ENCODE measurements around the gene CLSTN2.
A peak's percentile ranks its signal among the peaks of the same experiment; 100 is the strongest.

CLSTN2 gene

GRCh38 chr3:140568842-140569520 is 634.0 kb downstream of the CLSTN2 start:
- DNase-seq = no peak

DNA sequence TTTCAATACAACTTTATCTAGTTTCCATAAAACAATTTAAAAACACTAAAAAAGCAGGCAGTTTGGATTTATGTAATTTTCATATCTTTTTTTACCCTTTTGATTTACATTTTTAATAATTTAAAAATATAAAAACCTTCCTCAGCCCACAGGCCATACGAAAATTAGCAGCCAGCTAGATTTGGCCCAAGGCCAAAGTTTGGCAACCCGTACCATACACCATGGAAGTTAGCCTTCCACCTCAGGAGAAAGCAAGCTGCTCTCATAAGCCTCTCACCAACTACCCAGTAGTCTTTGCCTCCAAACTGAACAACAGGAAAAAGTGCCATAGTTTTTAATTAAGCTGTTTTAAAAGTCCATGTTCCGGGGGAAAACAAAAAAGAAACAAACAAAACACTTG is 635.6 kb downstream of the CLSTN2 start:
- DNase-seq = peak in 1 of 4 experiments; percentile 3

GRCh38 chr3:140571836-140572235 is 636.9 kb downstream of the CLSTN2 start:
- no peak for DNase-seq

GRCh38 chr3:140572334-140572733 is 637.3 kb downstream of the CLSTN2 start:
- no peak for DNase-seq

GRCh38 chr3:140573011-140573410 is 638.0 kb downstream of the CLSTN2 start:
- DNase-seq = no peak

GRCh38 chr3:140574375-140574774 is 639.4 kb downstream of the CLSTN2 start:
- DNase-seq = no peak

GRCh38 chr3:140576449-140576848 is 641.5 kb downstream of the CLSTN2 start:
- DNase-seq = no peak

- no peak for DNase-seq
Measured at GRCh38 chr3:140577911-140578310, 642.9 kb downstream of the CLSTN2 start.

DNA sequence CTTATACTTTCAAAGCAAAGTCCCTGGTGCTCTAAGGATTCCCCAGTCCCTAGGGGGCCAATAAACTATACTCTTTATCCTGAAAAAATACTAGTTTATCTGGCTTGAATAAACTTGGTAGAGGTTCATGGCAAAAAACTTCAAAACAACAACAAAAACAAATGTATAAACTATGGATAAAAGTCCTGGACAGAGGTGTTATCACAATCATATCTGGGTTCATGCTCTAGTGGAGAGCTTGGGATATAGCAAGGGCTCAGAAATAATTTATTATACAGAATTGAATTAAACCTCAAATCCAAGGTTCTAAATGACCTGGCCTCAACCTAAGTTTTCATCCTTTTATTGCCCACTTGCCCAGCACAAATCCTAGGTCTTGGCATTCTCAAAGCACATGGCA is 644.3 kb downstream of the CLSTN2 start:
- no peak for DNase-seq

- no peak for DNase-seq
Measured at GRCh38 chr3:140580746-140581145, 645.8 kb downstream of the CLSTN2 start.

- no peak for DNase-seq
Measured at GRCh38 chr3:140584549-140584948, 649.6 kb downstream of the CLSTN2 start.

GRCh38 chr3:140585828-140586227 is 650.8 kb downstream of the CLSTN2 start:
- DNase-seq = no peak

GRCh38 chr3:140586311-140586710 is 651.3 kb downstream of the CLSTN2 start:
- no peak for DNase-seq

- no peak for DNase-seq
Measured at GRCh38 chr3:140588558-140588957, 653.6 kb downstream of the CLSTN2 start.

DNA sequence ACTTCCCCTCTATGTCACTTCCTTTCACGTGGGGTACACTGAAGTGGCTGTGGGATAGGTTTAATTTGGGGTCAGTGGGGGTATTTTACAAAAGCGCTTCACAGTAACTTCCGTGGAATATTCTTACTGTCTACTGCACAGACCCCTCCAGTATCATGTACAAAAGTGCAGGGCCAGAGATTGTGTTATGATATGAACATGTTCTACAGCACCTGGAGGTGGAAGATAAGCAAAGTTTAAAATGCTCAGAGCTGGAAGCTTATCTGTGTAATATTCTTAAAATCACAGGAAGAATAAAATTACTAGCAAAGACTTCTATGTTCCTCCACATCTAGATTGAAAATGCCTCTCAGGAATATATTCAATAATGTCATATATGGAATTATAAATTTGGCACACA is 658.8 kb downstream of the CLSTN2 start:
- DNase-seq = no peak

GRCh38 chr3:140595295-140595694 is 660.3 kb downstream of the CLSTN2 start:
- DNase-seq = no peak

GRCh38 chr3:140597364-140597763 is 662.4 kb downstream of the CLSTN2 start:
- no peak for DNase-seq

- no peak for DNase-seq
Measured at GRCh38 chr3:140597792-140598191, 662.8 kb downstream of the CLSTN2 start.

- no peak for DNase-seq
Measured at GRCh38 chr3:140599009-140599408, 664.0 kb downstream of the CLSTN2 start.

DNA sequence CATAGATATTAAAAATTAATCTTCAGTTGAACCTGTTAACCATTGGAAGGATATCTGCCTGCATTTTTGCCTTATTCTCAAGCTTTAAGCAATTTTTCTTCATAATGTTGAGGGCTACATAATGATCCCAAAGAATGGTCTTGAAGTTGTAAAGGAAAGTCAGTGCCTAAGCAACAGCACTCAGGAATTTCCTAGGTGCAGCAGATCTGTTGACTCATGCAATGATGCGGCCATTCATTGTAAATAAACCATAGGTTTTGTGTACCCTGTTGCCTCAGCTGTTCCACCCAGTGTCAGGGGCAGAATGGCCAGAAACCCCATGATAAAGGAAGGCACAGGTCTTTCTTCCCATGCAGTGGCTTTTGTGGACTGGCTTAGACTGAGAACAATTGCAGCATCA is 664.5 kb downstream of the CLSTN2 start:
- no peak for DNase-seq

- DNase-seq = no peak
Measured at GRCh38 chr3:140601881-140602280, 666.9 kb downstream of the CLSTN2 start.

DNA sequence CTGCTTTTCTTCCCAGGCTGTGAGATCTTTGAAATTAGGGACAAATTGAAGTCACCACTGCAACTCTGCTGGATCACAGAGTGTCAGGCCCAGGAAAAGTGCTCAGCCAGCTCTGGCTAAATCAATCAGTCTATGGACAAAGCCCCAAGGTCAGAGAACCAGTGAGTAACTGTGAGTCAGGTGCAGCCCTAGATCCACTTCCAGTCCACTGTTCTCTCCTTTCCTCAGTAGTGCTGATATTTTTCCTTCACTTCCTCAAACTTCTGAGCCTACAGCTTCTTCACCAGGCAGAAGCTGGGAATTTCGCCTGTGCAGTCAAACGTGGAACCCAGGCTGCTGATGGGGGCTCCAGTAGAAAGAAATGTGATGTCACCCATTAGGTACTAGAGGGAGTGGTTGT is 667.8 kb downstream of the CLSTN2 start:
- no peak for DNase-seq

DNA sequence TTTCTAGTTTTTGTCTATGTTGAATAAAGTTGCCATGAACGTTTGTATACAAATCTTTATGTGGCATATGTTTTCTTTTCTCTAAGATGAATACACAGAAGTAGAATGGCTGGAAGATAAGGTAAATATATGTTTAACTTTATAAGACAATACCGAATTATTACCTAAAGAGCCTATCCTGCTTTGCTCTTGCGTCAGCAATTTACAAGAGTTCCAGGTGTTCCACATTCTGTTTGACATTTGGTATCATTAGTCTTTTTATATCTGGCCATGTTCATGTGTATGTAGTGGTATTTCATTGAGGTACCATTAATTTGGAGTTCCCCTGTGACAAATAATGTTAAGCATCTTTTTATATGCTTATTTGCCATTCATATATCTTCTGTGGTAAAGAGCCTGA is 668.8 kb downstream of the CLSTN2 start:
- no peak for DNase-seq

DNA sequence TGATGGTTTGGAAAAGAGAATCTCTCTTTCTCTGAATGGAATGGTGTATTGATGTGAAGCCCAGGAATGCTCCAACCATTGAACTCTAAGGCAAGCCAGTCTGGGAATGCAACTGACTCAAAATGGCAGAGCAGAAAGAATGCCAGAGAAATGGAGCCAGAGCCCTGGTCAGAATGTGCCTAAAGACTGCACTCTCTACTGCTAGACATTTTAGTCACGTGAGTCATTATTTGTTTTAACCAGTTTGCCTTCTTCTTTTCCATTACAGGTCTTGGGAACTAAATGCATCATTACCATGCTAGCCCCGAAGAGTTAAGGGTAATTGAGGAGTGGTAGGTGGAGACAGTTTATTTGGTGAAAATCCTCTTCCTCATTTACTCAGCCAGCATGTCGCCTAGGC is 675.6 kb downstream of the CLSTN2 start:
- DNase-seq = no peak

GRCh38 chr3:140614001-140614400 is 679.0 kb downstream of the CLSTN2 start:
- no peak for DNase-seq
